Osteoblast (primary cell): Measurements from ENCODE around the gene CREB3. TPM values are rescaled to one million over a fixed set of nuclear protein-coding genes. Genes with fewer than 3 reads are reported as not detected.

ENCODE experiments used
- DNase-seq: peaks from one replicate; pipeline ENCODE4 v3.0.0; 2011; ENCODE audit warnings: low spot score, mixed read lengths; ENCODE audit not compliant: insufficient read length; ENCODE audit errors: missing footprints
- H2AFZ ChIP-seq: 2 replicates; pipeline ENCODE4 v1.6.0; 2011; ENCODE audit warnings: mild to moderate bottlenecking, low read length
- H3K27ac ChIP-seq: 2 replicates; pipeline ENCODE4 v1.5.1; 2011; ENCODE audit warnings: mild to moderate bottlenecking, low read depth, low read length, moderate library complexity
- H3K27me3 ChIP-seq: 2 replicates; pipeline ENCODE4 v1.6.0; 2012; ENCODE audit warnings: mild to moderate bottlenecking, control low read depth, inconsistent platforms, low read length, moderate library complexity; ENCODE audit not compliant: insufficient read depth
- H3K36me3 ChIP-seq: 2 replicates; pipeline ENCODE4 v1.5.1; 2011; ENCODE audit warnings: mild to moderate bottlenecking, low read length, control low read depth, moderate library complexity; ENCODE audit not compliant: insufficient read depth
- H3K4me1 ChIP-seq: 2 replicates; pipeline ENCODE4 v1.5.1; 2011; ENCODE audit warnings: mild to moderate bottlenecking, low read length, control low read depth, moderate library complexity; ENCODE audit not compliant: insufficient read depth
- H3K4me2 ChIP-seq: 2 replicates; pipeline ENCODE4 v1.6.0; 2011; ENCODE audit warnings: mild to moderate bottlenecking, low read length; ENCODE audit not compliant: insufficient read depth
- H3K4me3 ChIP-seq: fragments of 200-600 bp; sonication (generic); 3 replicates; pipeline ENCODE4 v1.5.1; 2012; ENCODE audit warnings: mild to moderate bottlenecking, low read length, inconsistent platforms; ENCODE audit not compliant: insufficient read depth
- H3K79me2 ChIP-seq: 2 replicates; pipeline ENCODE4 v1.6.0; 2012; ENCODE audit warnings: mild to moderate bottlenecking, low read length, control low read depth, inconsistent platforms; ENCODE audit not compliant: insufficient read depth
- H3K9me3 ChIP-seq: 2 replicates; pipeline ENCODE4 v1.5.1; 2011; ENCODE audit warnings: low read depth, low read length, control low read depth
- H4K20me1 ChIP-seq: 2 replicates; pipeline ENCODE4 v1.6.0; 2012; ENCODE audit warnings: mild to moderate bottlenecking, low read length, control low read depth; ENCODE audit not compliant: insufficient read depth
- total RNA-seq: library from RNA; depleted of rRNA; stranded (reverse); fragments of >200 nt; gene quantifications from 2 replicates; pipeline ENCODE4 v1.2.3, GENCODE V29; 2012
- TF ChIP-seq, protein P1 (sequence below): IDR thresholded peaks from 2 replicates; pipeline ENCODE4 v1.5.1; 2011; ENCODE audit warnings: mild to moderate bottlenecking, low read depth, low read length, moderate library complexity; ENCODE audit errors: extremely low read depth

CREB3 gene
- total RNA-seq, 1 donor: 64.8 TPM

DNA sequence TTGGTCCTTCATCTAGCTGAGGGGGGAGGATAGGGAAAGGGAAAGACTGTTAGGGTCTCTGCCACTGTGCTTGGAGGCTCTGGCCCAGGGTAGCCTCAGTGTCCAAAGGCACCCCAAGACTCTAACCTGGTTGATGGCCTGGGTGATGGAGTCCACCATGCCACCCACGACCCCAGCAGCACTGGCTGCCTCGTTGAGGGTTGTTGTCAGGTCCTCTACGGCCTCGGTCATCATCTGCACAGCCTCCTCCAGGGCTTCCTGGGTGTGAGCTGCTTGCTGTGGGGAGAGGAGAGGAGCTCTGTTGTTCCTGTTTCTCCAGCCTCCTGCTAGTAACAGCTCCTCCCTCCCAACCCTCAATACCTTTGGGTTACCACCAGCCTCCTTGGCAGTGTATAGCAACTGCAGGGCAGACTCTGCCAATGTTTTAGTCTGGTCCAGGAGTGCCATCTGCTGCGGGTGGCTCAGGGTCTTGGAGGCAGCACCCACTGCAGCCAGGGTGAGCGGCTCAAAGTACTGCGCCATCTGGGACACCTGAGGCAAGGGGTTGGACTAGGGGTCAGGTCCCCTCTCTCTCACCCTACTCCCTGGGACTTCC, 26.5 kb upstream of the CREB3 start:
- Histone ChIP-seq H3K4me2 (no peak overlapping the region), H4K20me1 (peaks cover 25% of the 10 kb centered on the region), H2AFZ (no peak overlapping the region), H3K9me3 (no peaks in the 10 kb centered on the region), H3K27me3 (no peaks in the 10 kb centered on the region), H3K36me3 (peaks cover 97% of the 10 kb centered on the region), H3K79me2 (peaks cover 30% of the 10 kb centered on the region), H3K27ac (no peak overlapping the region), H3K4me1 (no peaks in the 10 kb centered on the region), H3K4me3 (no peak overlapping the region)
- DNase-seq: peak; percentile 66
- TF ChIP-seq, protein P1, sequence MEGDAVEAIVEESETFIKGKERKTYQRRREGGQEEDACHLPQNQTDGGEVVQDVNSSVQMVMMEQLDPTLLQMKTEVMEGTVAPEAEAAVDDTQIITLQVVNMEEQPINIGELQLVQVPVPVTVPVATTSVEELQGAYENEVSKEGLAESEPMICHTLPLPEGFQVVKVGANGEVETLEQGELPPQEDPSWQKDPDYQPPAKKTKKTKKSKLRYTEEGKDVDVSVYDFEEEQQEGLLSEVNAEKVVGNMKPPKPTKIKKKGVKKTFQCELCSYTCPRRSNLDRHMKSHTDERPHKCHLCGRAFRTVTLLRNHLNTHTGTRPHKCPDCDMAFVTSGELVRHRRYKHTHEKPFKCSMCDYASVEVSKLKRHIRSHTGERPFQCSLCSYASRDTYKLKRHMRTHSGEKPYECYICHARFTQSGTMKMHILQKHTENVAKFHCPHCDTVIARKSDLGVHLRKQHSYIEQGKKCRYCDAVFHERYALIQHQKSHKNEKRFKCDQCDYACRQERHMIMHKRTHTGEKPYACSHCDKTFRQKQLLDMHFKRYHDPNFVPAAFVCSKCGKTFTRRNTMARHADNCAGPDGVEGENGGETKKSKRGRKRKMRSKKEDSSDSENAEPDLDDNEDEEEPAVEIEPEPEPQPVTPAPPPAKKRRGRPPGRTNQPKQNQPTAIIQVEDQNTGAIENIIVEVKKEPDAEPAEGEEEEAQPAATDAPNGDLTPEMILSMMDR: no peak

DNA sequence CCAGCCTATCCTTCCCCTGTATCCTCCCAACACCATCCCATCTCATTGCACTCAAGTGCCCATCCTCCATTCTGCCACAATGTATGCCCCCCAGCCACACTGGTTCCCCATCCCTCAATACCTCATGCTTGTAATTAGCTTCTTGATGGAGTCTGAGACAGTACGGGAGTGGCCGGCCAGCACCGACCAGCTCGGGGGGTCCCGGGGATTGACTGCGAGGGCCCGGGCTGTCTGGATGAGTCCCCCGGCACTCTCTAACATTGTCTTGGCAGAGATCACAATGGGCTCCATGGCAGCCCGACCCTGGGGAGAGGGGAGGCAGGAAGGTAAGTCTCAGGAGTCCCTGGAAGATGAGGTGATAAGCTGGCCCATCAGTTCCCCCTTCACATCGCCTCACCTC, 25.5 kb upstream of the CREB3 start:
- peaks cover 97% of the 10 kb centered on the region for H3K36me3 ChIP-seq
- H2AFZ ChIP-seq: no peak overlapping the region

DNA sequence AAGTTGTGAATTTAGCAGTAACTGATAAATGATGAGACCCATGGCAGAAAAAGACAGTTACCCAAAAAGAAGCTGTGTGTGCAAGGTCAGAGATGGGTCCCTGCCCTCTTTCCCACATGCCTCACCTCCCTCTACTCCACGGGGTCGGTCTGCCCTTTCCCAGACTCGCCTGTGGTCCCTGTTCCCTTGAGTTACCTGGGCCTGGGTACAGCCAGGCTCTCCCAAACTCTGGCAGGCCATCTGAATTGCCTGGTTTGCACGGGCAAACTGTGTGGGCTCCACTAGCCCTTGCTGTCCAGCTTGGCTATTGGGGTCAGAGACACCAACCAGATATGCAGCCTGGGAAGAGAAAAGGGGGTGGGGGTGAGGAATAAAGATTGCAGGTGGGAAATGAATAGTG, 24.3 kb upstream of the CREB3 start:
- H3K36me3 ChIP-seq: peaks cover 98% of the 10 kb centered on the region
- H3K27me3 ChIP-seq: no peaks in the 10 kb centered on the region
- no peaks in the 10 kb centered on the region for H3K4me1 ChIP-seq
- no peak overlapping the region for H3K4me3 ChIP-seq
- TF ChIP-seq, protein P1: no peak
- peaks cover 32% of the 10 kb centered on the region for H3K79me2 ChIP-seq
- no peak overlapping the region for H3K27ac ChIP-seq
- peaks cover 26% of the 10 kb centered on the region for H4K20me1 ChIP-seq
- H3K4me2 ChIP-seq: no peak overlapping the region
- no peak overlapping the region for H2AFZ ChIP-seq
- H3K9me3 ChIP-seq: no peaks in the 10 kb centered on the region
- DNase-seq: no peak

More for the DNA sequence above, 25.5 kb upstream of the CREB3 start:
- Histone ChIP-seq H3K79me2 (peaks cover 28% of the 10 kb centered on the region), H3K4me2 (no peak overlapping the region), H4K20me1 (peaks cover 27% of the 10 kb centered on the region), H3K27ac (no peak overlapping the region), H3K27me3 (no peaks in the 10 kb centered on the region), H3K4me3 (no peak overlapping the region), H3K9me3 (no peaks in the 10 kb centered on the region), H3K4me1 (no peaks in the 10 kb centered on the region)
- TF ChIP-seq, protein P1: no peak
- no peak for DNase-seq

DNA sequence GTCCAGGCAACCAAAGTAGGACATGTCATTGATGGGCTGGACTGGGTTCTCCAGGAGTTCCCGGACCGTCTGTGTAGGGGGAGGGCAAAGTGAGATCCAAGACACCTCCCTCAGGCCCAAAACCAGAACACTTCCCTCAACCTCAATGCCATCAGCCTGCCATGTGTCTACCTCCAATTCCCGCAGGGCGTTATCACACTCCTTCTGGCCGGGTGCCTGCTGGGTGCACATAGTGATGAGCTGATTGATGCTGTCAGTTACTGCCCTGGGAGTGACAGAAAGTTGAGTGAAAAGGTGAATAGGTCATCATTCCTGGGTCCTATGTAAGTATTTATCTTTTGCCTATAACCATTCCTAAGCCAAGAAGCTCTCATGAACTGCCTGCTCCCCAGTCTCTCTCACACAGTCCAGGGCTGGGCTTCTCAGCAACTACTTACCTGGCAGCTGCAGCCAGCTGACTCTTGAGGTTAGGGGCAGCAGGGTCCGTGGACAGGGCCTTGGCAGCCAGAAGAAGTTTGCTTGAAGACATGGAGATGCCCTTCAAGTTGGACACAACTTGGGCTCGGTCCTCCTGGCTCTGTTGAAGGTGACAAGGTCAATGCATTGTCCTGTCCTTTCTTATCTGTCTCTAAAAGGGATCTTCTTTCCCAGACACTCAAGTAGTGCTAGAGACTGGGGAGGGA, 21.5 kb upstream of the CREB3 start:
- Histone ChIP-seq H3K4me3 (no peak overlapping the region), H3K36me3 (peaks cover 98% of the 10 kb centered on the region), H3K79me2 (peaks cover 43% of the 10 kb centered on the region), H3K9me3 (no peaks in the 10 kb centered on the region), H4K20me1 (peaks cover 21% of the 10 kb centered on the region), H3K4me1 (no peaks in the 10 kb centered on the region), H2AFZ (no peak overlapping the region), H3K27me3 (no peaks in the 10 kb centered on the region), H3K27ac (no peak overlapping the region), H3K4me2 (no peak overlapping the region)
- DNase-seq: no peak
- TF ChIP-seq, protein P1: no peak
